ENCODE measurements around the gene PCBD2. TPM values are rescaled to one million over a fixed set of nuclear protein-coding genes. Genes with fewer than 3 reads are reported as not detected.

The PCBD2 gene
- total and polyA plus RNA-seq, 9 donors, result 4.5 to 13.1 (median 8.8) TPM

GRCh38 chr5:134948911-134949310 is 44.0 kb downstream of the PCBD2 start:
- Histone ChIP-seq H3K4me3 (no peak overlapping the region), H3K27ac (no peak overlapping the region), H3K4me1 (ENCODE audit: insufficient read depth) (no peaks in the 10 kb centered on the region), H3K36me3 (no peaks in the 10 kb centered on the region), H3K27me3 (no peaks in the 10 kb centered on the region), H3K9me3 (no peaks in the 10 kb centered on the region)
- DNase-seq, result peak in 4 of 5 donors; percentile 24 to 47 (median 44)
- WGBS, 3 donors, result 44 to 59% (median 51%) methylated on average over 5 of the region's 5 CpGs
- no peak for TF ChIP-seq POLR2A (IDR thresholded peaks at IDR 0.05)
- no peak for TF ChIP-seq CTCF (IDR thresholded peaks at IDR 0.05)
- no peak for TF ChIP-seq EP300 (IDR thresholded peaks at IDR 0.05)
- intact Hi-C loops (cut with DNase I), result no loop called here

- no peak overlapping the region for H3K4me3 ChIP-seq
- H3K9me3 ChIP-seq, result no peaks in the 10 kb centered on the region
- H3K36me3 ChIP-seq, result no peaks in the 10 kb centered on the region
- 70 to 80% (median 74%) methylated on average over 5 of the region's 5 CpGs for WGBS, 3 donors
- no peaks in the 10 kb centered on the region for H3K27me3 ChIP-seq
- no peak for DNase-seq
- TF ChIP-seq EP300 (IDR thresholded peaks at IDR 0.05) (no peak), POLR2A (IDR thresholded peaks at IDR 0.05) (no peak), CTCF (IDR thresholded peaks at IDR 0.05) (no peak)
- H3K4me1 ChIP-seq (ENCODE audit: insufficient read depth), result no peaks in the 10 kb centered on the region
- H3K27ac ChIP-seq, result no peak overlapping the region
- intact Hi-C loops (cut with DNase I), result no loop called here
These were observed 44.4 kb downstream of the PCBD2 start for GRCh38 chr5:134949316-134949715.

GRCh38 chr5:134957920-134958608 is 53.1 kb downstream of the PCBD2 start:
- intact Hi-C loops (cut with DNase I), result no loop called here
- TF ChIP-seq EP300 (IDR thresholded peaks at IDR 0.05) (no peak), POLR2A (IDR thresholded peaks at IDR 0.05) (no peak), CTCF (IDR thresholded peaks at IDR 0.05) (no peak)
- WGBS, 3 donors, result 96 to 97% (median 96%) methylated on average over 4 of the region's 4 CpGs
- no peak for DNase-seq
- Histone ChIP-seq H3K9me3 (no peaks in the 10 kb centered on the region), H3K4me1 (ENCODE audit: insufficient read depth) (peaks cover 2% of the 10 kb centered on the region), H3K27me3 (no peaks in the 10 kb centered on the region), H3K36me3 (no peaks in the 10 kb centered on the region), H3K27ac (no peak overlapping the region), H3K4me3 (no peak overlapping the region)

GRCh38 chr5:134958755-134959154 is 53.8 kb downstream of the PCBD2 start:
- Histone ChIP-seq H3K27me3 (no peaks in the 10 kb centered on the region), H3K4me3 (no peak overlapping the region), H3K4me1 (ENCODE audit: insufficient read depth) (peaks cover 2% of the 10 kb centered on the region), H3K36me3 (no peaks in the 10 kb centered on the region), H3K9me3 (no peaks in the 10 kb centered on the region), H3K27ac (no peak overlapping the region)
- no peak for DNase-seq
- no peak for TF ChIP-seq CTCF (IDR thresholded peaks at IDR 0.05)
- TF ChIP-seq EP300 (IDR thresholded peaks at IDR 0.05), result no peak
- TF ChIP-seq POLR2A (IDR thresholded peaks at IDR 0.05), result no peak
- 81 to 93% (median 86%) methylated on average over 3 of the region's 3 CpGs for WGBS, 3 donors
- intact Hi-C loops (cut with DNase I), result no loop called here

Measured in ovary (tissue), 9 donors.